ENCODE measurements around the gene LEAP2.
"Not testable (repeated sequence)": the region's sequence is repeated elsewhere in the genome, so short reads cannot be mapped to it uniquely, and the experiment has no call there.

Gene LEAP2

GRCh38 chr5:132841305-132841704 lies 32.2 kb upstream of the LEAP2 start:
- no peak for DNase-seq

DNA sequence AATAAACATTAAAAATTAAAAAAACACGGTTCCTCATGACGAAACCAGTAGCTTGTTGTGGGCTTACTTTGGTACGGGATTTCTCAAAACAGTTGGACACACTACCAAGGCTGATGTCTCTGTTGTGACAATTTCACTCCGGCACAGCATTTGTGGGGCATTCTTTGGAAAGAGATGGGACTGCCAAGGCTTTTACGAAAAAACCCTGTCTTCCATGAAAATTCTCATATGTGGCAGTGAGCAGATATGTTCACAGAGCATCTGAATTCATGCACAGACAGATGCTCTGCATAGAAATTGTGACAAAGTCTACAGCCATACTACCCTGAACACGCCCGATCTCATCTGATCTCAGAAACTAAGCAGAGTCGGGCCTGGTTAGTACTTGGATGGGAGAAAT lies 25.2 kb upstream of the LEAP2 start:
- DNase-seq: no peak

GRCh38 chr5:132849347-132849746 lies 24.1 kb upstream of the LEAP2 start:
- DNase-seq: no peak

- DNase-seq: no peak
These were observed 23.4 kb upstream of the LEAP2 start for GRCh38 chr5:132850066-132850465.

DNA sequence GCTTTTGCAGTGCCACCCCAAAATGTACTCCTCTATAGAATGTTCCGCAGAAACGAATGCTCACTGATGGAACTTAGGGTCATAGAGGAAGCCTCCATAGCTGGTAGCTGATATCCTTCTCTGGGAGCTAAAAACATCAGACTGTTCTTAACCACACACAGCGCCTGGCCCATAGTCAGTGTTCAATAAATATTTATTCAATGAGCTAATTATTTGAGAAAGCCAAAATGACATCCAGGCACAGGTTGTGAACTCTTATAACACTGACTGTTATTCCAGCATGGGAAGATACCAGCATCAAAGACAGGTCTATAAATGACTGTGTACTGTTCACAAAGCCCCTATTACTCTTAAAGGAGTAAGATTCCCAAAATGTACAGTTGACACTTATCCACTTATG lies 20.1 kb upstream of the LEAP2 start:
- DNase-seq: no peak

DNA sequence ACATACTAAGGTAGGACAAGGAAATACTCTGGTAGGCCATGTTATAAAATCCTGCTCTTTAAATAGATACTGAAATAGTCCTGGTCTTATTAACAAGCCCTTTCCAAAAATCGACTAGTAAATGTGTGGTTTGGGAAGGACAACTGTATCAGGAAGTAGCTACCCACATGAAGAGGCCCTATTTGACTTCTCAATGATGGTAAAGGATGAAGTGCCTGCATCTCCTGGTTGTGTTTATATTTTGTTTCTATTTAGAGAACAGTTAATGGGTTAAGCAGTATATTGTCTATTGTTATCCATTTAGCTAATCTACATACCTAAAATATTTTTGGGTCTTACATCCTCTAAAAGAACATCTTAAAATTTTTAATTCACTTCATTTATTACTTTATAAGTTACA lies 19.7 kb upstream of the LEAP2 start:
- DNase-seq: no peak

DNA sequence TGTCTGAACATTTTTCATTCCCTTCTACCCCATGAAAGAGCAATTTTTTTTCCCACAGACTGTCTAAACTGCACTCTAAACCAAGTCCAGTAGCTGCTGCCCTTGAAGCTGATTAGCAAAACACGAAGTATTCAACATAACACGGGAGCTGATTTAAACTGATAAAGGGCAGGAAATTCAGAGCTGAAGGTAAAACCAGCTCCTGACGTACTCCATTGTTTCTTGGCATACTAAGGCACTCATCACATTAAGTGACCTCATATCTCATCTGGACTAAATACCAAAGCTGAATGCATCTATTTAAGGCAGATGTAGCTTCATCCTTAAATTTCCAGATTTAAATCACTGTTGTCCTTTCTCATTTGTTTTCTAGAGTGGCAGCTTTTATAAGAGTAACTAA lies 19.2 kb upstream of the LEAP2 start:
- no peak for DNase-seq

DNA sequence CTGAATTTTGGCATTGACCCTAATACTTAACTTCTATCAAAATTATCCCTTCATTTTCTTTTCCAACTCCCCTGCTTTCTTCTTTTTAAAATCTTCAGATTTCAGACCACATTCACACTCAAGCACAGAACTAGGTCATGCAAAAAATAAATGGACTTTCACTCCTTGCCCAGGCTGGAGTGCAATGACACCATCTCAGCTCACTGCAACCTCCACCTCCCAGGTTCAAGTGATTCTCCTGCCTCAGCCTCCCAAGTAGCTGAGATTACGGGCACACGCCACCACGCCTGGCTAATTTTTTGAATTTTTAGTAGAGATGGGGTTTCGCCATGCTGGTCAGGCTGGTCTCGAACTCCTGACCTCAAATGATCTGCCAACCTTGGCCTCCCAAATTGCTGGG lies 18.5 kb upstream of the LEAP2 start:
- not testable (repeated sequence) for DNase-seq

GRCh38 chr5:132856011-132856410 lies 17.5 kb upstream of the LEAP2 start:
- no peak for DNase-seq

- DNase-seq: no peak
These were observed 13.5 kb upstream of the LEAP2 start for GRCh38 chr5:132859889-132860437.

DNA sequence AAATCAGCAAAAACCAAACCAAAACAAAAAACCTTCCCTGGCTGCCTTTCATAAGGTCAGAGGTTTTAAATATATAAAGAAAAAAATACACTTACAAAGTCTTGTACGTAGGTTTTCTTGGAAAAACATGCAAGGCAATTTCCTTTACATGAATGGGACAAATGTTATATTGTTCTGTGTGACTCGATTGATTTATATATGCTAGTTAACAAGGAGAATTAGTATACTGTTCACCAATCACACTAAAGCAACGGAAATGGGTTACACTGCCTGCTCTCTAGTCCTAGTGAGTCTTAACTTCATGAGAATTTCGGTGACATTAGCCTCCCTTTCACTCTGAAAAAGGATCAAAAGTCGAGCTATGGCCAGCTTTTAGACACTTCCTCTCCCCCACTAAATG lies 12.7 kb upstream of the LEAP2 start:
- no peak for DNase-seq

DNA sequence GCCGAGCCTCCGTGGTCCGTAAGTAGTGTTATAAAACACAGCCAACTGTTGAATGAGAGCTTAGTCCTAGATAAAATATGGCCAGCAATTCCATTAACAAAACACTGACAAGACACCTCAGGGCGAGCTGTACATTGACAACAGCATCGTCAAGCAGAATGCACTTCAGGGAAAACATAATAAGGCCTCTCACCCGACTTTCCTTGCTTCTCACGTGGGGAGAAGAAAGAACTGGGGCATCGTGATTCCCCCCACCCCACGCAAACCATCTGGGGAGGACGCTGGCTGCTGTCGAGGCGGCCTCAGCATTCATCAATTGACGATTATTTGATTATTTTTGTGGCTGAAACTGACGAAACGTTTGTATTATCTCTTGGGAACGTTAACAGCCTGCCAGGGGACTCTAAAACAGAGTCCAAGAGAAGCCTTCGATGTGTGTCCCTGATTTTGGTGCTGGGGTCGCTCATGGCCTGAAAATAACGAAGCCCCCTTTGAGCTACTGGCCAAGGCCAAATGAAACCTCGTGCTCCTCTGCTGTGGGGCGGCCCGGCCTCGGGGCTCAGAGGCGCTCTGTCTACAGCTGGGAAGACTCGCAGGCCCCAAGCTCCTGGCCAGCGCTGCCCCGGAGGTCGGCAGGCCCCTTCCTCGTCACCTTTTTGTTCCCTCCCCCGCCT lies 7.7 kb upstream of the LEAP2 start:
- DNase-seq: no peak

- DNase-seq: peak; percentile 93
These were observed 7.0 kb upstream of the LEAP2 start, which contains the start of the genes GDF9 and UQCRQ for GRCh38 chr5:132866342-132867045. TSS of gene GDF9 (minus strand) at chr5:132866469. CDS start at chr5:132864533, 1,936 bp downstream. TSS of gene UQCRQ (plus strand) at chr5:132866642. CDS start at chr5:132866882, 240 bp downstream.

DNA sequence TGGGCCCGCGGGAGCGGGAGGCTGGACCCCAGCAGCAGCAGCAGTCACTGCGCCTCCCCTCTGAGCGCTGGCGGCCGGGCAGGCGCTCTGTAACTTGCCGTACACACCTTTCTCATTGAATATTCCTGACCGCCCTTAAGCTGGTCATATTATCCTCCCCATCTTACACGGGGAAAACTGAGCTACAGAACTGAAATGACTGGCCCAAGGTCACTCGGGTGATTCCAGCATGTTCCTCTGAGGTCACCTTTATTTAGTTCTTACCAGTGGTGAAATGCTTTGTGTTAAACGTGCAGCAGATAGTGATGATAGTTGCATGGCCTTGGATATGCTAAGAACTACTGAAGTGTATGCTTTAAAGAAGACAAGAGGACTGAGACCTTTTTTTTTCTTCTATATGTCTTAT lies 6.4 kb upstream of the LEAP2 start:
- no peak for DNase-seq

DNA sequence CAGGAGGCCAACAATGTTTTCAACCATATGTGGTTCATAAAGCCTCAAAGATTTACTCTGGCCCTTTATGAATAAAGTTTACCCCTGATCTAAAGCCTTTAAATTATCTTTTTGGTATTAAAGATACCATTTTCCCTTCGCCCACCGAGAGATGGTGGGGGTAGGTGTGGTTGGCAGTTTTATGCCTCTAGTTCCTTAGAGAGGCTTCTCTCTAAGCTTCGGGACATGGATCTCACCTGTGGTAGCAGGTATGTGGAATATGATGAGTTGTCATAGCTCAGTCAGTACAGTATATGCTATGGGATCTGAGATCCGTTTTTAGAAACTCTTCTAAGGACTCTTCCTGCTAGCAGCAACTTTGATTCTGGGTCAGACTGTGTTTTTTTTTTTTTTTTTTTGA lies 4.7 kb upstream of the LEAP2 start:
- DNase-seq: no peak

DNA sequence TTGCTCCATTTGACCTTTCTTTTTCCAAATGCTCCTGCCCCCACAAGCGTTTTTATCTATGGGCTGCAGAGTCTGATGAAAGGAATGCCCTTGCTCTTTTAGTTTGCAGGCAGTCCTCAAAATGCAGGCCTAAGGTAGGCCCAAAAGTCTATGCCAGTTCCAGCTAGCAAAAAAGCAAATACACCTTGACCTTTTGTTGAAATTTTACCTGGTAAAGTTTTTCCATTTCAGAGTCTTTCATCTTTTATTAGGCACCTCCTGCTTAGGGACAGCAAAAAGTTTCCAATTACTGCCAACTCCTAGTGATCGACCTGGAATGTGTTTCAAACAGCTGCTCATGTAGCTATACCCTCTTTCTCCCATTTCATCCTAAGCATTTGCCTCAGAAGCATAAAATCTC lies 2.7 kb upstream of the LEAP2 start:
- DNase-seq: no peak

GRCh38 chr5:132871459-132872284 lies 1.8 kb upstream of the LEAP2 start:
- DNase-seq: no peak

DNA sequence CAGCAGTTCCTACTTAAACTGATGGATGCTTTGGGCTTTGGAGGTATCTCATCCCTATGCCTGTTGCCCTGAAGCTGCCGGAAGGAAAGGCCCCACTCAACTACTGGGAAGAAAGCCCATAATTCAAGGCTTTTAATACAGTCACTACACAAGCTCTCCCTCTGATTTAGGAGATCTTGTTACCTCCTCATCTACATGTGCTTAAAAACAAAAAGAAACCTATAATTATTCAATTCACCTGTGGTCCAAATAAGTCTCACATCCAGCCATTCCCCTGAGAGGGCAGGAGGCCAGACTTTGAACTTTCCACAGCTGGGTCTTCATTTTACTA lies 715 bp upstream of the LEAP2 start:
- DNase-seq: no peak

GRCh38 chr5:132873930-132874271 lies 433 bp downstream of the LEAP2 start:
- no peak for DNase-seq

GRCh38 chr5:132876020-132876759 lies 2.7 kb downstream of the LEAP2 start:
- DNase-seq: no peak

GRCh38 chr5:132877466-132877865 lies 4.0 kb downstream of the LEAP2 start:
- DNase-seq: no peak

DNA sequence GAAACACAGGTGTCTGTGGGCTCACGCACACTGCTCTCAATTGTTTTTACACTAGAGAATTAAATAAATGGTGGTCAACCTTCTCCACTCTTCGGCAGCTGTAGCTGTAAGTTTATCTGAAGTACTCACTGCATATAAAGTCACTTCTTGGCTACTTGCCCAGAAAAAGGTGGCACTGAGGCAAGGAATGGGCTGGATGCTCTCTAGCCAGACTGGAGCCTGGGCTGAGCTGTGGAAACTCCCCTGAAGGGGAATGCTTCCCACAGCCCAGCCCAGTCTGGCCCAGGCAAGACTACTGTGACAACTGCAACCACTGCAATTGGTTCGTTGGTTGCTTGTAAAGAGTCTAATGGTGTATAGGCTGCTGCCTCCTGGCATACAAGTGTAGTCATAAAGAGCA lies 4.5 kb downstream of the LEAP2 start:
- no peak for DNase-seq

DNA sequence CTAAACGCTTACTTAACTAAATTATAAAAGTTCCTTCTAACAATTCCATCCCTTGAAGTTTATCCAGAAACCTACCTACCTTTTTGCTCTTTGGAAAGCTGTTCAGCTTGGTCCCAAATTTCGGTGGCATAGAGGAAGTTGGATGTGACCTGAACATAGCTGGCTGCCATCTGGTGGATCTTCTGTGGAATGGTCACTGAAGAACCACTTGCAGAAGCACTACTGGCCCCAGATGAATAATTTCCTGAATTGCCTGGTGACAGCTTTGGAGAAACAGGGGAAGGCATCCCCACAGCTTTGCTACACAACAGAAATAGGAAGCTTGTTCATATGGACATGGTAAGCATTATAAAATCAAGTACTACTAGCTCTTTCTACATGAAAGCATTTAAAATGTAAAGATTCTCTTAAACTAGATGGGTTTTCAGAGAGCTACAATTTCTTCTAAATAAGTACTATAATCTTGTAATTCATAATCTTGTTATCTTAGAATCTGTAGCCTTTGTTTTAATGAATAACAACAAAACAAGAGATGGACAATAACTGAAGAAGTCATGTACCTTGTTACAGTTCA lies 9.9 kb downstream of the LEAP2 start:
- peak; percentile 43 for DNase-seq
